ENCODE results near the gene TANGO2.

TANGO2 gene

GRCh38 chr22:20089977-20090729, 69.2 kb downstream of the TANGO2 start:
- DNase-seq, result peak; percentile 48

- DNase-seq, result no peak
Observed at GRCh38 chr22:20090730-20091240, 69.9 kb downstream of the TANGO2 start.

- DNase-seq, result no peak
Observed at GRCh38 chr22:20091690-20092476, 71.0 kb downstream of the TANGO2 start.

- DNase-seq, result no peak
Observed at GRCh38 chr22:20092477-20092854, 71.6 kb downstream of the TANGO2 start.

- DNase-seq, result no peak
Observed at GRCh38 chr22:20093418-20094196, 72.7 kb downstream of the TANGO2 start.

- DNase-seq, result no peak
Observed at GRCh38 chr22:20094197-20094807, 73.4 kb downstream of the TANGO2 start.

GRCh38 chr22:20095521-20095920, 74.6 kb downstream of the TANGO2 start:
- DNase-seq, result no peak

GRCh38 chr22:20096574-20097420, 75.9 kb downstream of the TANGO2 start:
- DNase-seq, result no peak

GRCh38 chr22:20099099-20099711, 78.3 kb downstream of the TANGO2 start:
- no peak for DNase-seq

- no peak for DNase-seq
Observed at GRCh38 chr22:20101638-20102037, 80.7 kb downstream of the TANGO2 start.

GRCh38 chr22:20102203-20102780, 81.4 kb downstream of the TANGO2 start:
- DNase-seq, result no peak

GRCh38 chr22:20105456-20106204, 84.7 kb downstream of the TANGO2 start:
- no peak for DNase-seq

- no peak for DNase-seq
Observed at GRCh38 chr22:20106205-20106848, 85.4 kb downstream of the TANGO2 start.

GRCh38 chr22:20106849-20107237, 85.9 kb downstream of the TANGO2 start:
- DNase-seq, result no peak

- no peak for DNase-seq
Observed at GRCh38 chr22:20107471-20107901, 86.6 kb downstream of the TANGO2 start.

GRCh38 chr22:20107951-20108756, 87.2 kb downstream of the TANGO2 start:
- no peak for DNase-seq

- no peak for DNase-seq
Observed at GRCh38 chr22:20108757-20109230, 87.9 kb downstream of the TANGO2 start.

Data from EL (cell line).